HEK293T (cell line): Measurements from ENCODE around the gene CNTLN.

ENCODE experiments used
- ARNT ChIP-seq: fragments of 450-650 bp; IDR thresholded peaks from 2 replicates; pipeline ENCODE4 v1.6.1; 2017; ENCODE audit warnings: mild to moderate bottlenecking
- BHLHE40 ChIP-seq: fragments of 450-650 bp; IDR thresholded peaks from 2 replicates; pipeline ENCODE4 v1.6.1; 2016; ENCODE audit warnings: mild to moderate bottlenecking, moderate library complexity, borderline replicate concordance
- CTBP1 ChIP-seq: fragments of 450-650 bp; IDR thresholded peaks from 2 replicates; pipeline ENCODE4 v1.6.1; 2016; ENCODE audit warnings: borderline replicate concordance
- ELF4 ChIP-seq: fragments of 450-650 bp; IDR thresholded peaks from 2 replicates; pipeline ENCODE4 v1.6.1; 2017; ENCODE audit warnings: antibody characterized with exemption
- FOXK2 ChIP-seq: fragments of 450-650 bp; IDR thresholded peaks from 2 replicates; pipeline ENCODE4 v1.6.1; 2016; ENCODE audit warnings: mild to moderate bottlenecking
- FOXM1 ChIP-seq: fragments of 450-650 bp; IDR thresholded peaks from 2 replicates; pipeline ENCODE4 v1.6.1; 2017; ENCODE audit warnings: mild to moderate bottlenecking, borderline replicate concordance
- HDGF ChIP-seq: fragments of 450-650 bp; IDR thresholded peaks from 2 replicates; pipeline ENCODE4 v1.6.1; 2017; ENCODE audit warnings: antibody characterized with exemption, borderline replicate concordance
- NFRKB ChIP-seq: fragments of 450-650 bp; IDR thresholded peaks from 2 replicates; pipeline ENCODE4 v1.6.1; 2016; ENCODE audit warnings: mild to moderate bottlenecking, moderate library complexity
- SP1 ChIP-seq: fragments of 450-650 bp; IDR thresholded peaks from 2 replicates; pipeline ENCODE4 v1.6.1; 2017
- SUZ12 ChIP-seq: fragments of 450-650 bp; IDR thresholded peaks from 2 replicates; pipeline ENCODE4 v1.6.1; 2016; ENCODE audit warnings: mild to moderate bottlenecking

GRCh38 chr9:17477816-17478215 is 343.0 kb downstream of the CNTLN start:
- no peak for TF ChIP-seq SUZ12
- TF ChIP-seq BHLHE40: no peak
- TF ChIP-seq ARNT: no peak
- TF ChIP-seq FOXM1: no peak
- TF ChIP-seq HDGF: no peak
- TF ChIP-seq SP1: no peak
- TF ChIP-seq FOXK2: no peak
- TF ChIP-seq ELF4: no peak
- TF ChIP-seq NFRKB: no peak
- no peak for TF ChIP-seq CTBP1
